ENCODE measurements around the gene SPHK2.
A peak's percentile ranks its signal among the peaks of the same experiment; 100 is the strongest.
"Not testable (repeated sequence)": the region's sequence is repeated elsewhere in the genome, so short reads cannot be mapped to it uniquely, and the experiment has no call there.

Gene SPHK2

GRCh38 chr19:48637449-48637947 is 18.2 kb downstream of the SPHK2 start:
- peak; percentile 98 to 100 for DNase-seq (ENCODE audit: low read depth in 2 of 2)

GRCh38 chr19:48637948-48638830 is 18.9 kb downstream of the SPHK2 start:
- DNase-seq (ENCODE audit: low read depth in 2 of 2) = peak; percentile 60 to 72

GRCh38 chr19:48638831-48639381 is 19.6 kb downstream of the SPHK2 start:
- DNase-seq (ENCODE audit: low read depth in 2 of 2) = no peak

DNA sequence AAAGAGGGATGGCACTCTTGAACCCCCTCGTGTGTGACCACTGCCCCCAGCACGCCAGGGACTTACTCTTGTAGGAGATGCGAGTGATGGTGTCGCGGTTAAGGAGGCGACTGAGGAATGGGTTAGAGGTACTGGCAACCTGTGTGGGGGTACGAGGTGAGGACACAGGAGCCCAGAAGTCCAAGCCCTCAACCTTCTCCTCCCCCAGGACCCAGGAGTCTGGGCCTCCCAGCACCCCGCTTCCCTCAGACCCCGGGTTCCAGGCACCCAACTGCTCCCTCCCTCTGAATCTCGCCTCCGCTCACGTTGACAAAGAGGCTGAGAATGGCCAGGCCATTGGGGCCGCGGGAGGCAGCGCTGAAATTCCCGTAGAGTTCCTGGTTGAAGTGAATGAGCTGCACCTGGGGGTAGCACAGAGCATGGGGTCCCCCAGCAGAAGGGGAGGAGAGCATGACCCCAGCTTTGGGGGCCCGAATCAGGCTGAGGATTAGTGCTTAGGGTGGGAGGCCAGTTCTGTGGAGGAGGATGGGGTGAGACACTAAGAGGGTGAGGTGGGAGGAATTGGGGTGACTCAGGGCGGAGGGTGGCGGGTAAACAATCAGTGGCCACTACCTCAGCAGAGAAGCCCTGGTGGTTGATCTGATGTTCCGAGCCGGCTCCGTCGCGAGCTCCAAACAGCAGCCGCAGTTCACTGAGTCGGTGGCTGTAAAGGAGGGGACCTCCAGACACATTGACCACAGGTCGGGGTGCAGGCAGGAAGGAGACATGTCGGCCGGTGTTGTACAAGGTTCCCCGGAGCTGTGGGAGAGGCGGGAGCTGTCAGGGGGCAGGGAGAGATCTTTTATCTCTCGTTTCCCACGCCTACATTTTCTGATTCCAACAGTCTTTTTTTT is 20.4 kb downstream of the SPHK2 start:
- no peak for DNase-seq (ENCODE audit: low read depth in 2 of 2)

DNA sequence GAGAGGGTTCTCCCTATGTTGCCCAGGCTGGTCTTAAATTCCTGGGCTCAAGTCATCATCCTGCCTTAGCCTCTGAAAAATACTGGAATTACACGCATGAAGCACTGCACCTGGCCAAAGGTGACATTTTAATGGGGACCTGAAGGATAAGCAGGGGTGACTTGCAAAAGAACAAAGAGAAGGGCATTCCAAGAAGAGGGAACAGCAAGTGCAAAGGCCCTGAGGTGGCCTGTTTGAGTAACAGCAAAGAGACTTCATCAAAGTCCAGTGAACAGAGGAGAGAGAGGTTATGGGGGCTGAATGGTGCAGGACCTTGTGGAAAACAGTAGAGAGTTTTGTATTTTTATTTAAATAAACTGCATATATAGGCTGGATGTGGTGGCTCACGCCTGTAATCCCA is 22.5 kb downstream of the SPHK2 start:
- no peak for DNase-seq (ENCODE audit: low read depth in 2 of 2)

DNA sequence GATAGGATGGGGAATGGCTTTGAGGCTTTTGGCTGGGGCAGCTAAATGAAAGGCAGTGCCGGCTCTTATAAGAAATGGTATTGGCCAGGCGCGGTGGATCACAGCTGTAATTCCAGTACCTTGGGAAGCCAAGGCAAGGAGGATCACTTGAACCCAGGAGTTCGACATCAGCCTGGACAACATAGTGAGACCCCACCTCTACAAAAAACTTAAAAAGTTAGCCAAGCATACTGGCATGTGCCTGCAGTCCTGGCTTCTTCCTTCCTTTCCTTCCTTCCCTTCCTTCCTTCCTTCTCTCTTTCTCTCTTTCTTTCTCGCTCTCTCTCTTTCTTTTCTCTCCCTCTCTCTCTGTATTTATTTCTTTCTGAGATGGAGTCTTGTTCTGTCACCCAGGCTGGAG is 23.6 kb downstream of the SPHK2 start:
- no peak for DNase-seq (ENCODE audit: low read depth in 2 of 2)

GRCh38 chr19:48644355-48644754 is 25.0 kb downstream of the SPHK2 start:
- no peak for DNase-seq (ENCODE audit: low read depth in 2 of 2)

- DNase-seq (ENCODE audit: low read depth in 2 of 2) = peak in 1 of 2 donors; percentile 46
Measured at GRCh38 chr19:48644839-48645619, 25.7 kb downstream of the SPHK2 start.

- no peak for DNase-seq (ENCODE audit: low read depth in 2 of 2)
Measured at GRCh38 chr19:48645620-48646000, 26.3 kb downstream of the SPHK2 start.

DNA sequence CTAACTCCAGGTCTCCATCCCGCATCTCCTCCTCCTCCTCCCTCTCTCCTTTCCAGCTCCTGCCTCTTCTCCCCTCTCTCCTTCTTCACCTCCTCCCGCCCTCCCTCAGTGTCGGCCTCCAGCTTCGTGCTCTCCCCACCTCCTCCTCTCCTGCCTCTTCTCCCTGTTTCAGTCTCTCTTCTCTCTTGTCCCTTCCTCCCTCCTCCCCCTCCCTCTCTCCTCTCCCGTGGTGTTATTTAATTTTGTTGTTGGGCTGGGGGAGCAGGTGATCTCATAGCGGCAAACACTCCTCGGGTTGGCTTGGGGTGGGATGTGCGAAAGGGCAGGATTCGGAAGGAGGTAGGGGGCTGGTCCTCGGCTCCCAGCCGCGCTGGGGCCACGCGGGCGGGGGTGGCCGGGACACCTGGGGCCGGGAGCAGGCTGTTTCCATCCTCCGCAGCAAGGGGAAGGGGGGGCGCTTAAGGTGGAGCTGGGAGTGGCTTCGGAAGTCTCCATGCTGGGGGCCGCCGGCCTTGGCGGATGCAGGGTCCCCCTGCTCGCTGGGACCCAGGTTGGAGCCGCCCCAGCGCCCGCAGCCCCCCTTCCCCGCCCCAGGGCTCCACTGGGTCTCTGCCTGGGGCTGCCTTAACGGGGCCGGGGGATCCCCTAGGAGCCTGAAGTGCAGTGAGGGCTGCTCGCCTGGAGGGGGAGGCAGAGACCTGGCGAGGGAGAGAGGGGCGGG is 26.9 kb downstream of the SPHK2 start, which contains the start of gene CA11:
Gene CA11, minus strand, starts transcription at position 187 of the 721 bp plus-strand sequence. CDS start 555 bp downstream, outside the sequence.
- peak; percentile 83 to 88 for DNase-seq (ENCODE audit: low read depth in 2 of 2)

GRCh38 chr19:48646722-48647216 is 27.5 kb downstream of the SPHK2 start:
- no peak for DNase-seq (ENCODE audit: low read depth in 2 of 2)

DNA sequence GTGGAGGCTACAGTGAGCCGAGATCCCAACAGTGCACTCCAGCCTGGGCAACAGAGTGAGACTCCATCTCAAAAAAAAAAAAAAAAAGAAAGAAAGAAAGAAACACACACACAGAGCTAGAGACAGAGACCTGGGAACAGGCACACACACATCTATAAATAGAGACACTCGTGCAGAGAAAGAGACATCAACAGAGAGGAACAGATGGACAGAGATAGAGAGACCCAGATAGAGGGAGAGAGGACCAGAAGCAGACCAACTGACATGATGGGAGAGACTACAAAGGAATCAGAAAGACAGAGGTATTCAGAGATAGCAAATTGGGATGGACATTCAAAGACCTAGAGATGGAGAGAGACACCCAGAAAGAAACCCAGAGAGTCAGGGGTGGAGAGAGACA is 28.8 kb downstream of the SPHK2 start:
- no peak for DNase-seq (ENCODE audit: low read depth in 2 of 2)

GRCh38 chr19:48650974-48651682 is 31.8 kb downstream of the SPHK2 start:
- DNase-seq (ENCODE audit: low read depth in 2 of 2) = no peak

GRCh38 chr19:48651683-48652048 is 32.4 kb downstream of the SPHK2 start:
- DNase-seq (ENCODE audit: low read depth in 2 of 2) = no peak

DNA sequence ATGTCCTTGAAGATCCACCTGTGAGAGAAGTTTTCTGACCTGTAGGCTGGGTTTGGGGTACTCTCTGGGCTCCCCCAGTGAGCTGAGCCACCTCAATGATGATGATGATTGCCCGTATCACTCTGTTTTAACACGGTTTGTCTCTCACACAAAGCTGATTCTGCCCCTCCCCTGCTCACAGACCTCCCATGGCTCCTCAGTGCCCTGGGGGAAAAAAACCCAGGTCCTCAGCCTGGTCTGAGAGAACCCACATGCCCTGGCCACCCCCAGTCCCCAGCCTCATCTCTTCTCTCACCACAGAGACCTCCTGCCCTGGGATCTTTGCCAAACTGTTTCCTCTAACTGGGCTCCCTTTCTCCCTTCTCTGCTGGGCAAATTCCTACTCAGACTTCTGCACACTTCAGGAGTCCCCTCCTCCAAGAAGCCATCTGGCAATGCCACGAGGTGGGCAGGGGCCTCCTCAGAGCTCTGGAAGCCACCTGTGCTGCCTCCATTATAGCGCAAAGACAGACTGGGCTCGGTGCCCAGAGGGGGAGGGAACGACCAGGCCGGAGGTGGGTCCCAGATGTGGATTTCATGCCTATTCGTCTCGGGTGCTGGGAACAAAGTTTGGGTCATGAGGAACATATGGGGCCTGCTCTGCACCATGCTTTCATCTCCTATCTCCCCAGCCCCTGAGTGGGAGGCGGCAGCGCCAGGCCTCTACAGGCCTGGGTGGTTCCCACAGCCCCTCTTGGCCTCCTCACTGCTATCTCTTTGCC is 35.2 kb downstream of the SPHK2 start:
- no peak for DNase-seq (ENCODE audit: low read depth in 2 of 2)

DNA sequence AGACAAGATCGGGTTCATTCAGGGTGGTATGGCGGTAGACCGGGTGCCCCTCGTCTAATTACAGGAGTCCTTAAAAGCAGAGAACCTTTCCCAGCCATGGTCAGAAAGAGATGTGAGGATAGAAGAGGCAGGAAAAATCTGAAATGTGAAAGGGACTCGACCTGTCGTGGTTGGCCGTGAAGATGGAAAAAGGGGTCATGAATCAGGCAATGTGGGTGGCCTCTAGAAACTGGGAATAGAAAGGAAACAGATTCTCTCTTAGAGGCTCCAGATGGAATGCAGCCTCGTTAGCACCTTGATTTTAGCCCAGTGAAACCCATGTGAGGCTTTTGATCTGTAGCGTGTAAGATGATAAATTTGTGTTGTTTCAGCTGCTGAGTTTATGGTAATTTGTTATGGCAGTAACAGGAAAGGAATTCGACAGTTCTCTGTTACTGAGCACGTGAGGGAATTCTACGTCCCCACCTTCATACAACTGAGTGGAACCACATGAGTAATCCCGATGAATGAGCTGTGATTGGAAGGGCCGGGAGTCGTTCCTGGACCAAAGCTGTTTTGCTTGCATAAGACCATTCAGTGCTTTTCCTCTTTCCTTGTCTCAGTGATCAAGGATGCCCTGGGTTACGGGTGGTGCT is 37.7 kb downstream of the SPHK2 start:
- no peak for DNase-seq (ENCODE audit: low read depth in 2 of 2)

GRCh38 chr19:48657828-48658227 is 38.5 kb downstream of the SPHK2 start:
- not testable (repeated sequence) for DNase-seq (ENCODE audit: low read depth in 2 of 2)

GRCh38 chr19:48658483-48658882 is 39.2 kb downstream of the SPHK2 start:
- DNase-seq (ENCODE audit: low read depth in 2 of 2) = no peak

- no peak for DNase-seq (ENCODE audit: low read depth in 2 of 2)
Measured at GRCh38 chr19:48659768-48660167, 40.5 kb downstream of the SPHK2 start.

Measured in stimulated activated CD8-positive, alpha-beta memory T cell treated with anti-CD3 and anti-CD28 coated beads, Interleukin-15, amount 100 ng/mL, for 4 hours (primary cell).